H54 (cell line): ENCODE results near the gene SETD1A.

Experiments used
- DNase-seq: peaks from one replicate; pipeline ENCODE4 v3.0.0; 2011; ENCODE audit warnings: low spot score, mixed read lengths; ENCODE audit not compliant: insufficient read length
- FAIRE-seq: peaks from 3 replicates; lab custom pipeline; 2011; peaks lifted over from hg19 to GRCh38; lab: Jason Lieb, UNC
- POLR2A ChIP-seq: IDR thresholded peaks from 2 replicates; pipeline ENCODE4 v1.6.1; 2011; ENCODE audit warnings: low read depth, mild to moderate bottlenecking, low read length

Gene SETD1A

DNA sequence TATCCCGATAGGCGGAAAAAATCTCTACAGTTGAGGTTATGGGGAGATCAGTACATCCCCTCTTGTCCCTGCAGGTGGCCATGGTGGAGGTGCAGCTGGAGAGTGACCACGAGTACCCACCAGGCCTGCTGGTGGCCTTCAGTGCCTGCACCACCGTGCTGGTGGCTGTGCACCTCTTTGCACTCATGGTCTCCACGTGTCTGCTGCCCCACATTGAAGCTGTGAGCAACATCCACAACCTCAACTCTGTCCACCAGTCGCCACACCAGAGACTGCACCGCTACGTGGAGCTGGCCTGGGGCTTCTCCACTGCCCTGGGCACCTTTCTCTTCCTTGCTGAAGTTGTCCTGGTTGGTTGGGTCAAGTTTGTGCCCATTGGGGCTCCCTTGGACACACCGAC, 4.4 kb upstream of the SETD1A start:
- no peak for DNase-seq
- FAIRE-seq: no peak
- no peak for TF ChIP-seq POLR2A

DNA sequence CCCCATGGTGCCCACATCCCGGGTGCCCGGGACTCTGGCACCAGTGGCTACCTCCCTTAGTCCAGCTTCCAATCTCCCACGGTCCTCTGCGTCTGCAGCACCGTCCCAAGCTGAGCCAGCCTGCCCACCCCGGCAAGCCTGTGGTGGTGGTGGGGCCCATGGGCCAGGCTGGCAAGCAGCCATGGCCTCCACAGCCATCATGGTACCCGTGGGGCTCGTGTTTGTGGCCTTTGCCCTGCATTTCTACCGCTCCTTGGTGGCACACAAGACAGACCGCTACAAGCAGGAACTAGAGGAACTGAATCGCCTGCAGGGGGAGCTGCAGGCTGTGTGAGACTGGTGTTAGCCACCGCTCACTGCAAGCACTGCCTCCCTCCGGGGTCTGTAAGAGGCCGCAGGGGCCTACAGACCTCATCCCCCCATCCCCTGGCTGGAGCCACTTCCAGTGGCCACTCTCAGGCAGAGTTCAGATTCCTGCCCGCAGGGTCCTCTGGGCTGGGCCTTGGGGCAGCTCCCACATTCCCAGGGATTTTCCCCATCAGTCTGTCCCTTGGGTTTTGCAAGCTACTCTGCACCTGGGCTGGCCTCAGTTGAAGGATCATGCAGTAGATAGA, 3.9 kb upstream of the SETD1A start:
- FAIRE-seq (no peak), DNase-seq (no peak)
- no peak for TF ChIP-seq POLR2A

- TF ChIP-seq POLR2A: no peak
- DNase-seq: no peak
- no peak for FAIRE-seq
Measured at GRCh38 chr16:30954993-30955392, 2.6 kb upstream of the SETD1A start.

GRCh38 chr16:30956601-30957455, 726 bp upstream of the SETD1A start:
- DNase-seq (peak; percentile 91), FAIRE-seq (peak; percentile 36)
- peak; percentile 18; the same call in 1 of the 2 replicates for TF ChIP-seq POLR2A

DNA sequence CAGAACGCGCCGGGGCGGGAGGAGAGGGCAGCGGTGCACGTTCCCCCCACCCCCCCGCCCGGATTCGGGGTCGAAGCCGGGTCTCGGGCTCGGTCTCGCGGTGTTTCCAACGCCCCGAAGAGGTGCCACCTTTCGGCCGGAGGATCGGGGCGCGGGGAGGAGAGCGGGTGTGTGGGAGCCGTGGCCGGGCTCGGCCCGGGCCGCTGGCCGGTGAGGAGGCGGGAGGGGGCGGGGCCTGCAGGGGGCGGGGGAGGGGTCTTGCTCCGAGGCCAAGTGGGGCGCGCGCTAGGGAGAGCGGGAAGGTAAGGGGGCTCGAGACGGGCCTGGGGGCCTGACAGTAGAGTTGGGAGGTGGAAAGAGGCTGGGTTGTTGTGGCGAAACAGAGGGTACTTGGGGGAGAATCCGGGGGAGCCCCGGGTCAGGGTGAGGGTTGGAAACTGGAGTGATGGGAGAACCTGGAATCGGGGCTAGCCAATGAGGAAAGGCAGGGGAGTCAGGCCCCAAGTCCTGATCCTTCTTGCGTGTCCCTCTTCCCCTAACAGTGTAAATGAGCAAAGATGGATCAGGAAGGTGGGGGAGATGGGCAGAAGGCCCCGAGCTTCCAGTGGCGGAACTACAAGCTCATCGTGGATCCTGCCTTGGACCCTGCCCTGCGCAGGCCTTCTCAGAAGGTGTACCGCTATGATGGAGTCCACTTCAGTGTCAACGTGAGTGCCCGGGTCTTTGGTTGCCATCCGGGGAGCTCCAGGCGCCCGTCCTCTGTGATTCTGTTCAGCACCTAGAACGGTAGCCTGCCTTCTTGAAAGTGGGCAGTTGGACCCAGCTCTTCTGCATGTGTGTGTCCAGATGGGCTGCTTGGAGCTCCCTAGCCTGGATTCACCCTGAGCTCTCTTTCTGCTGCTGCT, 873 bp downstream of the SETD1A start:
- no peak for FAIRE-seq
- TF ChIP-seq POLR2A: no peak
- DNase-seq: peak; percentile 78

GRCh38 chr16:30961384-30961783, 3.8 kb downstream of the SETD1A start:
- DNase-seq (no peak), FAIRE-seq (no peak)
- TF ChIP-seq POLR2A: no peak

DNA sequence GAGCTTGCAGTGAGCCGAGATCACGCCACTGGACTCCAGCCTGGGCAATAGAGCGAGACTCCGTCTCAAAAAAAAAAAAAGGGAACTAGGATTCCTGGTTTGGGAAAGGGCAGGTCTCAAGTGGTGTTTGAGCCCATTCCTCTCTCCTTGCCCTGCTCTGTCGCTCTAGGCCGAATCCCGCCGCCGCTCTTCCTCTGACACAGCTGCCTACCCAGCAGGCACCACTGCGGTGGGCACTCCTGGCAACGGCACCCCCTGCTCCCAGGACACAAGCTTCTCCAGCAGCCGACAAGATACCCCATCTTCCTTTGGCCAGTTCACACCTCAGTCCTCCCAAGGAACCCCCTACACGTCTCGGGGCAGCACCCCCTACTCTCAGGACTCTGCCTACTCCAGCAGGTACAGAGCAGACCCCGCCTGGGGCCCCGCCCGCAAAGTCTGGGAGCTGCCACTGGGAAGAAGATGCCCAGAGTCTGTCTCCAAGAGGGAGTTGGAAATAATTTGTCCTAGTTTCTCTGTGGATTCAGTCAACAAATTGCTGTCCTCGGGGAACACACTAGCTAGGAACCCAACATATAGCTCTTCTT, 6.5 kb downstream of the SETD1A start:
- DNase-seq (no peak), FAIRE-seq (no peak)
- TF ChIP-seq POLR2A: no peak

GRCh38 chr16:30964574-30965226, 7.1 kb downstream of the SETD1A start:
- DNase-seq (no peak), FAIRE-seq (no peak)
- TF ChIP-seq POLR2A: no peak

GRCh38 chr16:30965436-30965835, 7.9 kb downstream of the SETD1A start:
- no peak for TF ChIP-seq POLR2A
- DNase-seq (no peak), FAIRE-seq (no peak)

DNA sequence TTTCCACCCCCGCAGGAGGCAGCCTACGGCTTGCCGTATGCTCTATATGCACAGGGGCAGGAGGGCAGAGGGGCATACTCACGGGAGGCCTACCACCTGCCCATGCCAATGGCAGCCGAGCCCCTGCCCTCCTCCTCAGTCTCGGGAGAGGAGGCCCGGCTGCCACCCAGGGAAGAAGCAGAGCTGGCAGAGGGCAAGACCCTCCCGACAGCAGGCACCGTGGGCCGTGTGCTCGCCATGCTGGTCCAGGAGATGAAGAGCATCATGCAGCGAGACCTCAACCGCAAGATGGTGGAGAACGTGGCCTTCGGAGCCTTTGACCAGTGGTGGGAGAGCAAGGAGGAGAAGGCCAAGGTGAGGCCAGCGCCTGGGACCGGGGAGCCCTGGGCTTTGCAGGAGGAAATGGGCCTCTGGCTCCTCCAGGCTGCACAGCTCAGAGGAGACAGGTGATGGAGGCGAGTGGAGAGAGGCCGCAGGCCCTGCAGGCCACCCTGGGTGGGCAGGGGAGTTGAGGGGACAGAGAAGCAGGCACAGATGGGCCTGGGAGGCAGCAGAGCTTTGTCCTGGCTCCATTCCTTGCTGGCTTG, 8.6 kb downstream of the SETD1A start:
- FAIRE-seq: no peak
- TF ChIP-seq POLR2A: no peak

DNA sequence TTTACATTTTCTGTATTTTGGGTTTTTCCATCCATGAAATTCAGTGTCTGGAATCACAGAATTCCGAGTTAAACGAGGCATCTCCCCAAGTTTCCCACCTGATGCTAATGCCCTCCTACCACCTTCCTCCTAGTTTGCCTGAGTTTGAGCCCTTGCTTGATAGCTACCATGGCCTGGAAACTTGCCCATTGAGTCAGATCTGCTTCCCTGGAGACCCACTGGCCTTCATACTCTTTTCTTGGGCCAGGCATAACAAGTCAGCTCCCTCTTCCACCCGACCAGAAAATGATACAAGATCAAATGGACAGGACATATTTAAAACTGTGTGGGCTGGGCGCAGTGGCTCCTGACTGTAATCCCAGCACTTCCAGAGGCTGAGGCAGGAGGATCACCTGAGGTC, 10.2 kb downstream of the SETD1A start:
- TF ChIP-seq POLR2A: no peak
- DNase-seq (no peak), FAIRE-seq (no peak)

More for the DNA sequence above, 8.6 kb downstream of the SETD1A start:
- DNase-seq: no peak

GRCh38 chr16:30969246-30969842, 11.8 kb downstream of the SETD1A start:
- DNase-seq (no peak), FAIRE-seq (no peak)
- TF ChIP-seq POLR2A: no peak
